Fibroblast of skin of abdomen (primary cell): Measurements from ENCODE around the gene FAM20B.
"Not testable (repeated sequence)": the region's sequence is repeated elsewhere in the genome, so short reads cannot be mapped to it uniquely, and the experiment has no call there.

Experiments used
- DNase-seq: peaks from one replicate; pipeline ENCODE4 v3.0.0-alpha.2; 2013

FAM20B gene

DNA sequence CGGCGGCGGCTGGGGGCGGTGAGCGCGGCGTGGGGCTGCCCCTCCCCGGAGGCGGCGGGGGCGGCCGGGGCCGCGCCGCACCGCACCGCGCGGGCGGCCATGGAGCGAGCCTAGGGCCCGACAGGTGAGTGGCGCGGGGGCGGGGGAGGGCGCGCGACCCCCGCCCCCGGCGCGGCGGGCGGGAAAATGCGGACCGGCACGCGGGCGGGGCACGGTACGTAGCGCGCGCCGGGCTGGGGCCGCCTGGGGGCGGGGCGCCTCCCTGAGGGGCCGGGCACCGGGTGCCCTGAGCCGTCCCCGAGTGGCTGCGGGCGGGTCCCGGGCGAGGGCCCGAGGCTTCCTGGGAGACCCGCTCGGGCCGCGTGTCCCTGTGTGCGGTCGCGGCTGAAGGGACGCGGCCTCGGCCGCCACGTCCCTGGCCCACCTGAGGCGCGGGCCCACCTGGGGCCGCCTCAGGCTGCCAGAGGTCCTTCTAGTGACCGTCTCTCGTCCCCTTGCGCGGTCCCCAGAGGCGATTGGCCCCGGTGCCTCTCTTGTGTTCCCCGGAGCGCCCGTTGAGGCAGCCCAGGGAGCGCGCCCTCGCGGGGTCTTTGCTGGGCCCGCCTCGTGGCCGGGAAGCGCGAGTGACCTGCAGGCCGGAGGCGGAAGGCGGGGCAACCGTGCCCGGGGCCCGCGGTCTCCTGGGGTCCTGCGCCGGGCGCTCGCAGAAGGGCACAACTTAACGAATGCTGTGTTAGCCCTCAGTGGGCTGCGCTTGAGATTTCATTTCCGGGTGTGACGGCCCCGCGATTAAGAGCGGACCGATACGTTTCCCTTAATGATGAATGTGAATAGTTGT is 500 bp downstream of the FAM20B start:
- DNase-seq, result peak; percentile 35

DNA sequence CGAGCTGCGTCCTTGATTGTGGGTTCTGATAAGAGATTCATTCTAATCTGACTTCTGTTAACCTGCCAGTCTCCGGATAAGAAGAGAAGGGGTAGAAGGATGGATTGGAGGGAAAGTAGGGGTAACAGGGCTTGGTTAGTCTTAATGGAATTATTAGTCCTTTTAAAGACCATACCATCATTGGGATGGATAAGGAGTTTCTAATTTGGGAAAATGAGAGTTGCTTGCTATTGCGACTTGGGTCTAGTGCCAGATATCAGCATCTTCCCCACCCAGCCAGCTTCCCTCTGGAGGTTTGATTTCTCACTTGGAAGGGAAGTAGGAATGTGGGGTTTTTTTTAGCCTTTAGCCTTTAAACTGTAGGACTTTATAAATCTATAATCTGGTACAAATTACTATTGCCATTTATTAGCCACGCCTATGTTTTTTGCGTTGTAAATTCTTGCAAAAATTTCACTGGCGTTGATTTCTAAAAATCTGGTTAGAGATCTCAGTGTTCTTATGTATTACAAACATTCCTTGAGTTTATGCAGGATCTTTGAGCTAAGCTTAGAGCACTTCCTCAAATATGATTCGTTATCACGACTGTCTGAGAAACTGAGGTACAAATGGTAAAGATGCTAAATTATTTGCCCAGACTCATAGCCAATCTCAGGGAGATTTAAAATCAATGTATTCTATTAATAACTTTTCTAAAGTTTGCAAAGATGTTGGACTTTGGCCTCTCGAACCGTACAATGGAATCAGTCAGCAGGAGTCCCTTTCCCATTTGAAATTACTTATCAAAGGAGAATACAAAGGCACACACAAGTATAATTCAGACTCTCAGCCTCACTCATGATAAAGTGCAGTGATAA is 1.3 kb downstream of the FAM20B start:
- no peak for DNase-seq

DNA sequence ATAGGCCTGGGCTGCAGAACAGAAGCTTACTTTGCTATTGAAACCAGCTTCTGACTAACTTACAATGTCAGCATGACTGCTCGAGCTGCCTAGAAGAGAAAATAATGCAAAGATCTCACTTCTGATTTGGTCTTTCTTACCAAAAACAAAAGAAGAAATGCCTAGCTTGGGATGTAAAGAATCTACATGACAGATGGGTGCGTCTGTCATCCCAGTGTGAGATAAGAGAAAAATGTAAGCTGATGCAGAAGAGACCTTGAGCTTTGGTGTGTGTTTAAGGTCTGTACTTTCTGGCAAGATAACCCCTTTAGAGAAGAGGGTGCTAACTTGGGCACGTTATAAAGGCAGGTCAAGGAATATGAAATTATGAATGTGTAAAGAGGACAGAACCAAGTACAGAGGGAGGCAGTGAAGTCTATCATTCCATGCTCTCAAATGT is 3.6 kb downstream of the FAM20B start:
- no peak for DNase-seq

DNA sequence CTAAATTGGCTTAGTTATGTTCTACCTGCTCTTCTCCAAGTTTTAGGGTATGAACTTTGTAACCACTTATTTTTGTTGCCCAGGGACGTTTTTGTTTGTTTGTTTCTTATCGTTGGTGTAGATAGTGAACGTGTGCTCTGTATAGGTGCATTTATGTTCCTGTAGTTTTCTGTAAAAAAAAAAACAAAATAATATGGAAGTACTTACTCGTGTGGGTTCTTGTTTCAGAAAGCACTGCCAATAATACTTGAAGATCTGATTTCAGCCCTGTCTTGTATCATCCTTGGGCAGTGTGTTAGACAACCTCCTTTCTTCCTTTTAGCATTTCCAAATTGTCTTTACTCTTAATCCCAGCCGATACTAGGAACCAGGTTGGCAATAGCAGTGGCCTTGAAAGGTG is 4.4 kb downstream of the FAM20B start:
- DNase-seq, result no peak

DNA sequence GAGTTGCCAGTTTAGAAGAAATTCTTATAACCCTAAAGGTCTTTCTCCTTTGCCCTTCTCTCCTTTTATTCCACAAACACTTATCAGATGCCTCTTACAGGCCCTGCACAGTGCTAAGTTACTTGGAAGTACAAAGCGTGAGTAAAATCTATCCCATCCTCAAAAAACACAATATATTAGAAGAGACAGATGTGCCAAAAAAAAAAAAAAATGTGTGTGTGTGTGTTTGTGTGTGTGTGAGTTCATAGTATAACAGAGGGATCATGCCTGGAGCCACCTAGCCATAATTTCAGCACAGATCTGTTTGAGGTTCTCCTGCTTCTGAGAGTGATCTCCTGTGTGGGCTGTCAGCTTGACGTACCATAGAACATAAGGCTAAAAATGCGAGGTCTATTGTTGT is 5.0 kb downstream of the FAM20B start:
- DNase-seq, result no peak

DNA sequence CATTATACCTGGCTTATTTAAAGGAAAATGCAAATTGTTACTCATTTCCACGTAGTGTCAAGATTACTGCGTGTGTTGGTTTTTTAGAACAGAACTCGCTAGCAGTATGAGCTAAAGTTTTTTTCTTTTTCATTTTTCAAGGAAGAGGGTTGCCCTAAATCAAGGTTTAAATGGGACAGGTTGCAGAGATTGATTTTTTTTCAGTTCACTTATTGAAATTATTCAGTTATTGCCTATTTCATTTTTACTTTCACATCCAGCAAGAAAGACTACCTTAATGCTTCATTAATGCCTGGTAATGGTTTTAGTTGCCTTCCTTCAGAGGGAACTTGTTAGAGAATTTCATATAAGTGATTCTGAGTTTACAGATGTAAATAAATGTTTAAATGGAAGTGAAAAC is 5.6 kb downstream of the FAM20B start:
- no peak for DNase-seq

DNA sequence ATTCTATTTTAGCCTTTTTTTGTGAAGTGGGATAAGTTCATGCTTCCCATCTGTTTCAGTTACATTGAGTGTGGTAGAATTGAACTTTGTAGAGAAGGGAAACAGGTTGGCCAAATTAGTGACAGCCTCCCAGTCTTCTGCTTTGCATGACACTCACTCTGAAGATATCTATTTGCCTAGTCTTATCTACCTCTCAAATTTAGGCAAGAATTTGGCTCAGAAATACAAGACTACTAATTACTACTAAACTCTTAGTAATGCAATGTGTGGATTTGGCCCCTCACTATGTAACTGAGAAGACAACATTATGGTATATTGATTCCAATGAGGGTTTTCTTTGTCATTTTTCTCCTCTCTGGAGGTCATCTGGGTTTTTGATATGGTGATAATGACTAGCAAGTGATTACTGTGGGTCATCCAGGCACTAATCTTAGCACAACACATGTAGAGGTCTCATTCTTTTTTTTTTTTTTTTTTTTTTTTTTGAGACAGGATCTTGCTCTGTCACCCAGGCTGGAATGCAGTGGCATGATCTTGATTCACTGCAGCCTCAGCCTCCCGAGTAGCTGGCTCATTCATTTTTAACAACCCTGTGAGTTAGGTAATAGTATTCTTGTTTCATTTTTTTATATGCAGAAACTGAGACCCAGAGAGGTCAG is 6.3 kb downstream of the FAM20B start:
- peak; percentile 47 for DNase-seq

DNA sequence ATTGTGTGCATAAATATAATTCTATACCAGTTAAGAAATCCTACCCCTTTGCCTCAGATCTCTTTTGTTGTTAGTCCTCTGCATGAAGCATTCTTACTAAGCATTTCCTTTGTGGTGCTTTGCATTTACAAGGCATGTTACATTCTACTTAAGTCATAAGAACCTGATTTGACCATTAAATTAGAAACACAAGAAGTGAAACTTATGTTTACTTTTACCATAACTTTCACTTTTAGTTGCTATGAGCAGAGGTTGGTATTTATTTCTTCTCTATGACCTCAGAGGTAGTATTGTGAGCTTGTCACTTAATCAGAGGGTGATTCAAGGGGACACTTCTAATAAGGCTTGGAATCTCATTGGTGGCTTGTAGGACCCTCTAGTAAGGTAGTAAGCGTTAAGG is 9.0 kb downstream of the FAM20B start:
- DNase-seq, result peak; percentile 50

DNA sequence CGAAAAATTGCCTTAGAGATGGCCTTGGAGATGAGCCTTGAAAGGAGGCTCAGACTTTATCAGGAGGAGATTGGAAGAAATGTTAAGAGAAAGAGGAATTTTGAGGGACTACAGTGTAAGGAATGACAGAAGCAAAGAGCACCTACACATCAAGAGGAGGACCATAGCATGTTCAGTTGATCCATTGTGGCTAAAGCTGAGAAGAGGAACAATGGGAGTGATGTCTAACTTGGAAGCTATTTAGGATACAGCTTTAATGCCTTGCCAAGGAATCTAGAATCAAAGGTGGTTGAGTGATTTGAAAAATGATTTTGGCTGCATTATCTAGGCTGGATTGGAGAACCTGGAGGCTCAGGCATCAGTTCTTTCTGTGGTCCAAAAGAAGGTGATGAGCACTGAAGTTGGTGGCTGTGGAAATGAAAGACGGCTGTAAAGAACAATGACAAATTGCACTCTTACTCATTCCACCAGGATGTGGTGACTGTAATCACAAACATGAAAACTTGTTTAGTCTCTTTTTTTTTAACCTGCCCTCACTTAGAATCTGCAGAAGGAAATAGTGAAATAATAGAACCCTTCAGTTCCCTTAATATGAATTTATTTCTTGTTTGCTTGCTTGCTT is 11.3 kb downstream of the FAM20B start:
- peak; percentile 61 for DNase-seq

DNA sequence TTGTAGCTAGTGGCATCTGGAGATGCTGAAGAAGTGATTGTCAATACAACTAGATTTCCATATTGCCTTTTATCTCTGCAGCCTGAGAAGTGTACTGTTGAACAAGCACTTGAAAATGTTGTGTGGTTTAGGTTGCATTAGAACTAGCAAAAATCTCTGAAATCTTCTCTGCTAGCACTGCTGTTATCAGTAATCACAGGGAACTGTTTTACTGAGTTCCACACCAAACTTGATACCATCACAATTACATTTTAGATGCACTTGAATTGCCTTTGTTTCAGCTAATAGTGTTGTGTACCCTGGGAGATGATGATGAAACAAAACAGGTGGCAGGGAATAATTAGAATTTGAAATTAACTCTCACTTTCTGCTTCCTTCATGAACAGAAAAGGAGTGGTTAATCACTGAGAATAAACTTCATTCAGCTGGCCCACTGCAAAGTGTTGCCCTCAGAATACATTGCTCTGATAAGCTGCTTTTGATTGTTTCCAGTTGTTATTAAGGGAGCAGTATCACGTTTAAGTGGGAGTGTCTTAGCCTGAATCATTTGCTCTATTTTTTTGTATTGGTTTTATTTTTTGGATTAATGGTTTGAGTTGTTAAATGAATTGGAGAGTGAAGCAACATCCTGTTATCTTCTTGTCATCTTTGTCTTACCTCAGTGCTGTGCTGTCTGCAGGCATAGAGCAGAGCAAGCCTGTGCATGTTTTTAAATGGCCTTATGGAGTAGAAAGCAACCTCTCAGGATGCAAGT is 13.0 kb downstream of the FAM20B start:
- DNase-seq, result no peak

DNA sequence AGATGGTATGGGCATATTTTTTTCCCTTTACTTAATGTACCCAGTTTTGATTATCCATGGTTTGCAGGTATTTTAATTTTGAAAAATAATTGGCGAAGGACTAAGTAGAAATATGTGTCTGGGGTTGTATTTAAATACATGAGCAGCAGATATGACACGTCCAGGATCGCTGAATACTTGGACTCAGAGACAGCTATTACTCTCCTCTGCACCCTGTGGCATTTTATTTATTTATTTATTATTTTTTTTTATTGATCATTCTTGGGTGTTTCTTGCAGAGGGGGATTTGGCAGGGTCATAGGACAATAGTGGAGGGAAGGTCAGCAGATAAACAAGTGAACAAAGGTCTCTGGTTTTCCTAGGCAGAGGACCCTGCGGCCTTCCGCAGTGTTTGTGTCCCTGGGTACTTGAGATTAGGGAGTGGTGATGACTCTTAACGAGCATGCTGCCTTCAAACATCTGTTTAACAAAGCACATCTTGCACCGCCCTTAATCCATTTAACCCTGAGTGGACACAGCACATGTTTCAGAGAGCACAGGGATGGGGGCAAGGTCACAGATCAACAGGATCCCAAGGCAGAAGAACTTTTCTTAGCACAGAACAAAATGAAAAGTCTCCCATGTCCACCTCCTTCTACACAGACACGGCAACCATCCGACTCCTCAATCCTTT is 13.9 kb downstream of the FAM20B start:
- not testable (repeated sequence) for DNase-seq

DNA sequence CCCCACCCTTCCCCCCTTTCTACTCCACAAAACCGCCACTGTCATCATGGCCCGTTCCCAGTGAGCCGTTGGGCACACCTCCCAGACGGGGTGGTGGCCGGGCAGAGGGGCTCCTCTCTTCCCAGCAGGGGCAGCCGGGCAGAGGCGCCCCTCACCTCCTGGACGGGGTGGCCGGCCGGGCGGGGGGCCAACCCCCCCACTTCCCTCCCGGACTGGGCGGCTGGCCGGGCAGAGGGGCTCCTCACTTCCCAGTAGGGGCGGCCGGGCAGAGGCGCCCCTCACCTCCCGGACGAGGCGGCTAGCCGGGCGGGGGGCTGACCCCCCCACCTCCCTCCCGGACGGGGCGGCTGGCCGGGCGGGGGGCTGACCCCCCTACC is 14.5 kb downstream of the FAM20B start:
- DNase-seq, result not testable (repeated sequence)

DNA sequence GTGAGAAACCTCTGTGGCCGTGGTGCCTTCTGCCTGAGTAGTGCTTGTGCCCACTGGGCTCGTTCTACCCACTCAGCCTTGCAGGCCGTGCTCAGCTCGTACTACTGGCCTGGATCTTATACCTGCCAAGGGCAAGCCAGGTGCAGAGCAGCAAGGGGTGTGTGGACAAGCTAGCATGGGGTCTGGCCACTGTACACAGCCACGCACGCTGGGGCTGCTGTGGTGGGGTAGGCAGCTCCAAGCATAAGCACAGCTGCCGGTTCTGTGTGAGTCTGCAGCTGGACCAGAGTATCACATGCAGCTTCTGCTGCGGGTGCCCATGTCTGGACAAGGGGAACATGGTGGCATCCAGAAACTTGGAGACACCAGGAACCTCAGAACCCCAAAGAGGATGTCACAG is 16.4 kb downstream of the FAM20B start:
- DNase-seq, result no peak

DNA sequence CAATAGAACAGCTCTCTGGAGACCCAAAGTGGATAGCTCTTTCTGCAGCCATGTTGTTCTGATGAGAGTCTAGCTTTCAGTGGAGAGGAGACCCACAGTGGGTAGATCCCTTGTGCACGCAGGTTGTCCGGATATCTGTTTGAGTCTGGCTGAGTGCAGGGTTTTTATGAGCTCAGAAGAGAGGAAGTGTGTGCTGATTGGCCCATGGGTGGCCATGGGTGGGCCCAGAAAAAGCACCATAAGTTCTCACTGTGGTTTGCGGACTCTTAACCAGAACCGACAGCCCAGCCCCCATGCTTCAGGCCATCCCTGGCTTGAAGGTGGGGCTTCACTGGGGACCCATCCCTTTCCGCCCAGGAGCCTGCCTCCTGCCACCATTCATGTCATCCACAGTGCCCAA is 17.0 kb downstream of the FAM20B start:
- DNase-seq, result no peak

DNA sequence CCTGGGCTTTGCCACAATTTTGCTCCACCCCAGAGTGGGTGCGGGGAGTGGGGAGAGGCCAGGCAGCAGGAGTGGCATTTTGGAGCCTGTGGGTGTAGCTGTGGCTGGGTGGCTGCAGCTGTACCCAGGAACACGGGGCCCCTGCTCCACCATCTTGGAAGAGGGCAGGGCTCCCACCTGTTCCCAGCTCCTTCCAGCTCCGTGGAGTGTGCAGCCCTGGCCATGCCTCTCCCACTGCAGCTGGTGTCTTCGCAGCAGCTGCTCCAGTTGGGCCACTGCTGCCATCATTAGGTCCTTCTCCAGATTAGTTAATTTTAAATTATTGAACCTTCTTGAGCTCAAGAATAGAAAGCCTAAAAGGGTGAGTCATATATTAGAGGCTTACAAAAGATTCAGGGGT is 17.6 kb downstream of the FAM20B start:
- no peak for DNase-seq

DNA sequence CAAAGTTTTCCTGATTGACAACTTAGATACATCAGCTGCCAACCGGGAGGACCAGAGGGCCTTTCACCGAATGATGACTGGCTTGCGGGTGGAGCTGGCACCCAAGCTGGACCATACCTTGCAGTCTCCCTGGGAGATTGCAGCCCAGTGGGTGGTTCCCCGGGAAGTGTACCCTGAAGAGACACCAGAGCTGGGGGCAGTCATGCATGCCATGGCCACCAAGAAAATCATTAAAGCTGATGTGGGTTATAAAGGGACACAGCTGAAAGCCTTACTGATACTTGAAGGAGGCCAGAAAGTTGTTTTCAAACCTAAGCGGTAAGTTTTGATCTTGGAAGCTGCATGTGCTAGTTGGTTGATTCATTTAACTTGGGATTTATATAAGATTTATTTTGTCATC is 18.2 kb downstream of the FAM20B start:
- no peak for DNase-seq

DNA sequence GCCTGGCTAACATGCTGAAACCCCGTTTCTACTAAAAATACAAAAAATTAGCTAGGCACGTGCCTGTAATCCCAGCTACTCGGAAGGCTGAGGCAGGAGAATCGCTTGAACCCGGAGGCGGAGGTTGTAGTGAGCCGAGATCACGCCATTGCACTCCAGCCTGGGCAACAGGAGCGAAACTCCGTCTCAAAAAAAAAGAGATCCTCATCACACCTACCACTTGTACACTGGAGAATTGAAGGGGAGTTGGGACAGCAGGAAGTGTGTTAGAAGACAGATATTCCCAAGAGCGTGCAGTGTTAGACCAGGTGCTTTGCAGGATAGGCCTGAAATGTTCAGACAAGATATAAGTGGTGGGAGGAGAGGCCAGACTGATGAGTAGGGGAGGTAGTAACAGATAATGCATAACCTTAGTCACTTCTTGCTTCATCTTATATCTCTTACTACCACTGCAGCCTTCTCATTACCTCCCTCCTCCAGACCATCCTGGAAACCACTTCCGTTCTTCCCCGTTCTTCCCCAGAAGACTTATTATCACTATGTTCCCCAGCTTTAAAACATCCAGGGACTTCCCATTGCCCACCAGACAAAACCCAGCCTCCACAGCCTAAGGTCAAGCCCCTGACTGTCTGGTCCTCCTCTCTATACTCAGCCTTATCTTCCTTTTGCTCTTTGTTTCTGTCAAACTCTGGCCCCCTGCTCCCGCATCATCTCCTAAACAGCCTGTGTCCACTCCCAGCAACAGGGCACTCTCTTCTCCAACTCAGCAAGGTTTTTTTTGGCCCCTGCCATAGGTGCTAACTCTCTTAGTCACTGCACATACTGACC is 21.3 kb downstream of the FAM20B start:
- DNase-seq, result peak; percentile 24

DNA sequence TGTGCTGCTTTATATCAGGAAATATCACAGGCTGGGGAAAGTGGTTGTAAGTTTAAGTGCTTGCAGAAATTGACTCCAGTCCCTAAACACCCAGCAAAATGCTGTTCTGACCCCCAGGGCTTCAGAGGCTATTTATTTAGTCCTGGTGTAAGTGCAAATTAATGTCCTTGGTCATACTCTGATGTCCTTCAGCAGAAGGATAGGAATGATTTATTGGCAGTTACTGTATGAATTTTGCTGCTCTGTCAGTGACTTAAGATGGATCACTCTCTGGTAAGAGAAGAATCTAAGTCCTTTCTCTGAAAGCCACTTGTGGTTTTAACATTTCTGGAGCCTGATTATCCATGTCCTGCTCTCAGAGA is 21.9 kb downstream of the FAM20B start:
- DNase-seq, result peak; percentile 76

DNA sequence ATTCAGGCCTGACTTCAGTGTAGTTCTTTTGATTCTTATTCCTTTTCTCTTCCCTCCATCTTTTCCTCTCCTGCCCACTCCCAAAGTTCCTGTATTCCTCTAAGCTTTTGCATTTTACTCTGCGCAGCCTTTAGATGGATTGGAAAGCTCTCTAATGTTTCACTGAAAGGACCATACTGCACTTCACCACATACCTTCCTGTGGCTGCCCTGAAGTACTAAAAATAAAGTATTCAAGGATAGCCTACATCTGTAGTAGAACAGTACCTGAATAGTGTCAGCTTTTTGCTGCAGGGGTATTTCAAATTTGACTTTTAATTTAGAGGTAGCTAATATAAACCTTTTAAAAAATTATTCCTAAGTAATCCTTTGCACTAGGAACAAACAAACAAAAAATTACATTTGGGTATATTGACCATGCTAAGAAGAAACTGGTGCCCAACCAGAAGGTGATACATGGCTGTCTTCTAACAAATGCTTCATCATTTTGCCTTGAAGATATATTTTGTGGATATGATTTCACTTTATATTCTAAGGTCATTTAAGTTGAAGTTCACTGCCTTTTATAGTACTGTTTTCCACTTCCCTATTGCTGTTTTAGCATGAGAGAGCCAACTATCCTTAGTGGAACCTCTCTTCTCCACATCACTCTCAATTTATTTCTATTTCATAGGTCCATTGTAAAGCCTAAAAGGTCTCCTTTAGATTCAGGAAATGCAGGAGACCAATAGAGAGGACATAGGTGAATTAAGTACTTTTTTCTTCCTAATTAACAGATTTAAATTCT is 22.8 kb downstream of the FAM20B start:
- DNase-seq, result no peak

DNA sequence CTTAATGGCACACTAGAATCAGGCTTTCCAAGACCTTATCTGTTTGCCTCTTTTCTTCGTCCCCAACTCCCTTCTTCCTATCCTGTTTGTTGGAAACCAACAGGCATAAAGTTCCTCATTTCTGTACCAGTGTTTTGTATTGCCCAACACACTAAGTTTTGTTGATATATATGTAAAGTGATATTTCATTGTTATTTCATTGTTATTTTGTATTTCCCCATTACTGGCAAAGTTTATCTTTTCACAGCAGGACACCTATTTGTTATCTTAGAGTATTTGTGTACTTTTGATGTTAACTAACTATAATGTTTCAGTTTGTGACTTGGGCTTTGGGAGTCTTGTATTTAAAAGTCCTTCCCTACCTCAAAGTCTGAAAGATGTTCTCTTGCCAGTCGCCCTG is 27.1 kb downstream of the FAM20B start:
- no peak for DNase-seq
